SH-SY5Y (cell line): ENCODE measurements around the gene KRTCAP2.

Experiments
- GATA2 ChIP-seq: IDR thresholded peaks from 2 replicates; pipeline ENCODE4 v1.6.1; 2011; ENCODE audit warnings: mild to moderate bottlenecking, low read depth, low read length
- GATA3 ChIP-seq: IDR thresholded peaks from 2 replicates; pipeline ENCODE4 v1.6.1; 2011; ENCODE audit warnings: low read depth, mild to moderate bottlenecking, low read length, moderate library complexity

KRTCAP2 gene

GRCh38 chr1:155131856-155132255, 41.2 kb downstream of the KRTCAP2 start:
- no peak for TF ChIP-seq GATA3
- TF ChIP-seq GATA2: no peak

GRCh38 chr1:155131285-155131684, 41.8 kb downstream of the KRTCAP2 start:
- TF ChIP-seq GATA2 (no peak), GATA3 (no peak)

DNA sequence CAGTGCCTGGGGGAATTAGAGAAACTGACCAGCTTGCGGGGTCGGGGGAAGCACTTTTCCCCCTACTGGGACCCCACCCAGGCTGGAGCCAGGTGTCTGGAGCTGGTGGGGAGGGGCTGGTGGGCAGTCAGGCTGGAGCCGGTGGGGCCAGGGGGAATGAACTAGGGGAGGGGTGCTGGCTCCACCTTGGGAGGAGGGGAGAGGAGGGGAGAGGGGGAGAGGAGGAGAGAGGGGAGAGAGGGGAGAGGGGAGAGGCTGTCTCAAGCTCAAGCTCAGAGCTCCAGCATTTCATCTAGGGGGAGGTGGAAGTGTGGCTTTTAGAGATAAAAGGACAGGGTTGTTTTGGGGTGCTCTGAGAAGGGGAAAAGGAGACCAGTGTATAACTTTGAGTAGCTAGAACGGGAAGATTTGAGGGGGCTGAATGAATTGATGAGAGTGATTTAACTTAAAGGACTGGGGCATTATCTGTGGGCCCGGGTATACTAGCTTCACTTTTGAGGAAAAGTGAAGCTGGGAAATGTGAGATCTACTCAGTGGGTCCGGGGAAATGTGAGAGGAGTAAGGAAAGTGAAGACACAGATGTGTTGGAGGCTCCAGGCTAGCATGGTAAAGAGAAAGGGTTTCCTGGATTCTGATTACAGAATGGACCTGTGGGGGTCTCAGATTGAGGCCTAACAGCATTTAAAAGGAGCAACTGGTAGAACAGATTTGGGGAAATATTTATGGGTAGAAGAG, 42.7 kb downstream of the KRTCAP2 start:
- TF ChIP-seq GATA2: no peak
- TF ChIP-seq GATA3: no peak

GRCh38 chr1:155128755-155129473, 44.2 kb downstream of the KRTCAP2 start:
- TF ChIP-seq GATA2 (peak; percentile 80), GATA3 (no peak)

DNA sequence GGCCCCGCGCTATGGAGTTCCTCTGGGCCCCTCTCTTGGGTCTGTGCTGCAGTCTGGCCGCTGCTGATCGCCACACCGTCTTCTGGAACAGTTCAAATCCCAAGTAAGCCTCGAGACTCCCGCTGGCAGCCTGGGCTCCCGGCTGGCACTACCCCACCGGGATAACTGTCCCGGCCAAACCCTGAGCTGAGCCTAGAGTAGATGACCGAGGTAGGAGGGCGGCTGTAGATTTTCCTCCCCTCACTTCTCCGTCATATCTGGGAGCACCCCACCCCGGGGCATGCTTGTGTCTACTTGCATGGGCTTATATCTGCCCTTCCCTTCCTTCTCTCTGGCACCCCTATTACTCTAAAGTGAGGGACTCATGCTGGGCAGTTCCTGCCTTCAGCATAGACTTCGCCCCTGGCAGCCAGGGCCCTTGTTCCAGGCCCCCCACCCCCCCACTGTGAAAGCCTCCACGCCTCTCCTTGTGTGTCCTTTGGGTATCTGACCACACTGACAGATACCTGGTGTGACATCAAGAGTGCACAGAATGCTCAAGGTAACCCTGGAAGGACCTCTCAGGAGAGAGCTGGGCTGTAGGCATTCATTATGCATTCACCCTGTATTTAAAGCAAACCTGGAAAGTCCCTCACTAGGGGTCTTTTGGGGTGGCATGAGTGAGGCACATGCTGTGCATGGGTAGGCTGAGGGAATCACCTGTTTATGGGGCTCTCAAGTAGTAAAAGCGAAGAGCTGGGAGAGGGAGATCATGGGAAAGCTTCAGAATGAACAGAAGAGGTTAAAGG, 44.9 kb downstream of the KRTCAP2 start:
- TF ChIP-seq GATA2: no peak
- no peak for TF ChIP-seq GATA3

- no peak for TF ChIP-seq GATA2
- TF ChIP-seq GATA3: no peak
Observed at GRCh38 chr1:155127105-155127966, 45.8 kb downstream of the KRTCAP2 start, which contains the start of gene EFNA1. EFNA1 (plus strand) TSS chr1:155127876; CDS start chr1:155127978, 102 bp downstream.

GRCh38 chr1:155126556-155127104, 46.5 kb downstream of the KRTCAP2 start:
- TF ChIP-seq GATA2: no peak
- no peak for TF ChIP-seq GATA3

DNA sequence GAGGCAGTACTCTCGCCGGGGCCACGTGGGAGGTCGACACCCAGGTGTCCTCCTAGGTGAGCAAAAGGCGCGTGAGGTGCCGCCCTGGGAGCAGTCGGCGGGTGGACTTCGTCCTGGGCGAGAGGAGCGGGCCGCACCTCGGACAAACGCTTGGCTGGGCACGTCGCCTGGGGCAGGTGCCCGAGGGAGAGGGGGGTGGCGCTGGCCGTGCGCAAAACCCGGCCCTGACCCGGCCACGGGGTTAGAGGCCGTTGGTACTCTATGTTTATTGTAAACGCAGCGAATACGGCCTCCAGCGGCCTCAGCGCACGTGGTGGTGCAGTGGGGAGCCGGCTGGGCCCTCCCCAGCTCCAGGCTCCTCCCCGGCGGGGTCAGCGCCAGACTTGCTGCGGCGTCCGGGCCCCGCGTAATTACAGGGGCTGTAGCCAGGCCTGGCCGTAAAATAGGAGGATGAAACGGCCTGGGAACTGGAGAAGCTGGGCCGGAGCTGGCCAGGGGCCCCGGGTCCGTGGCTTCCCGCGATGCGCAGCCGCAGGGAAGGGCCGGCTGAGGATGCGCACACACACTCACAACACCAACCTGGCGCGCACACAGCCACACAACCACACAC, 47.1 kb downstream of the KRTCAP2 start:
- no peak for TF ChIP-seq GATA2
- TF ChIP-seq GATA3: no peak

DNA sequence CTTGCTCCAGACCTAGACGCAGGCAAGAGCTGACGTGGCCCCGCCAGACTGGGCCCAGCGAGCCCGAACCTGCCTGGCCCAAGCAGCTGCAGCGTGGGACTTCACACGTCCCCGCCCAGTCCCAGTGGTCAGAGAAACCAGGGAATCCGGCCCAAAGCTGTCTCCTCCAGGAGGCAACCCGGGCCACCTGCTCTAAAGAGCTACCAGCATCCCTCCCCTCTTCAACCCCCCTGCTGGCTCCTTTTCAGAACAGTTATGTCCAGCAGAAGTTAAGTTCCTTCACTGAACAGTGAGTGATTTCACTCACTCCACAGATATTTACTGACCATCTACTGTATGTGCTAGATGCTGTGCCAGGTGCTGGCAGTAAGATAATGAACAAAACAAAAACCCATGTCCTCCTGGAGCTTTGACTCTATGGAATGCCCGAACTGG, 47.6 kb downstream of the KRTCAP2 start:
- TF ChIP-seq GATA3: no peak
- no peak for TF ChIP-seq GATA2

DNA sequence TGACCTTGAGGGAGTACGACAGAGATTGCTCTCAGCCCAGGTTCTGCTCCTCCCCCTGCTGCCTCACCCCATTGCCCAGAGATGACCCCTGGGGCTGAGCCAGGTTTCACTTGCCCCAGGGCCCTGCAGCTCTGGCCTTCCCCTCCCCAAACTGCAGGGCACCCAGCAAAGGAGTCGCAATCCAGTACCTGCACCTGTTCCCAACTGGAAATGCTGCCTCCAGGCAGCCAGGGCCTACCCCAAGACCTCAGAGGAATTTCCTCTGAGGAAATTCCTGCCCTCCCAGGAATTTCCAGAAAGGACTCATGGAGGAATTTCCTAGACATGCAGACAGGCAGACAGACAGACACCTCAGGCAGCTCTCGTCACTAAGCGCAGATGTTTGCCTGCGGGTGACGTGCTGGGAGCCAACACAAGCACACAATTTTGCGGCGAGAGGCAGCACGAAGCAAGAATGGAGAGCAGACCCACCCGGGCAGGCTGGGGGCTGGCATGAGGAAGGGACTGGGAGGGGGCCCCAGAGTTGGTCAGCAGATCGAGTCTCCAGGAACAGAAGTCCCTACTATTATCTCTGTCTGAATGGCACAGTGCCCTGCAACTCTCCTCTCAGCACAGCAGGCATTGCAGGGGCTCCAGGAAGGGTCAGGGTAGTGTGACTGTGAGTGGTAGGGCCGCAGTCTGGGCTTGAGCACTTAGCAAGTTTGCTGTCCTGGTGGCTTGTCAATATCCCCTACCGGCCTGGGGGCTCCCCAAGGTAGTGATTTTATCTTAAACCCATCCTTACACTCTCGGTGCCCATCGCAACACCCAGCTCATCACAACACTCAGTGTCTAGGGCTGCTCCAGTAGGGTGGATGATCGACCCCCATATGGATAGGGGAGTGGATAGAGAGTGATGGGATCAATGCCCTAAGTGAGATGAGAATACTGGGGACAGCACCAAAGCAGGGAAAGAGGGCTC, 48.3 kb downstream of the KRTCAP2 start:
- TF ChIP-seq GATA3 (no peak), GATA2 (no peak)

GRCh38 chr1:155123801-155124200, 49.3 kb downstream of the KRTCAP2 start:
- no peak for TF ChIP-seq GATA3
- TF ChIP-seq GATA2: no peak

- TF ChIP-seq GATA3 (no peak), GATA2 (no peak)
Observed at GRCh38 chr1:155122308-155122707, 50.8 kb downstream of the KRTCAP2 start.

DNA sequence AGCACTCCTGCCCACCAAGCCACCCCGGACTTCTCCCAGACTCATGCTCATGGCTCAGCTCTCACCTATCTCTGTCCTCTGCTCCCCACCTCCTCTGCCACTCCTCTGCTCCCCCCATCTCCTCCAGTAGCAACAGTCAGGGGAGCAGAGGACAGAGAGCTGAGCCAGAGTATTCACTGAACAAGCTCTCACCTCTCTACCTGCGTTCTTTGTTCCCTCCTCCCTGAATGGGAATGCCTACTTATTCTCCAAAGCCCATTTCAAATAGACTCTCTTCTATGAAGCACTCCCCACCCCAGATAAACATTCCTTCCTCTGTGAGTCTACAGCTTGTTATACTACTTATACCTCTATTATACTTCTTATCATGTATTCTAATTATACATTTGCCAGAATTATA, 51.9 kb downstream of the KRTCAP2 start:
- TF ChIP-seq GATA2 (no peak), GATA3 (no peak)
